RWPE1 (cell line): ENCODE measurements around the gene EDIL3.

Experiments used
- CTCF ChIA-PET: fragments of 350-600 bp; sonication (Branson Sonifier 250); formaldehyde crosslinking; extraction: SDS; loops from one replicate; lab custom pipeline; 2021; lab: Yijun Ruan, JAX
- POLR2A ChIA-PET: fragments of 400-600 bp; formaldehyde crosslinking; extraction: SDS; loops from one replicate; lab custom pipeline; 2020; ENCODE audit warnings: antibody characterized with exemption; ENCODE audit not compliant: low non-redundant PET; lab: Yijun Ruan, JAX
- DNase-seq: peaks from one replicate; pipeline ENCODE4 v3.0.0; 2012; ENCODE audit warnings: low spot score
- H3K27ac ChIP-seq: fragments of 450-650 bp; 2 replicates; pipeline ENCODE4 v1.5.1; 2017
- TF ChIP-seq, protein P1 (sequence below): fragments of 450-650 bp; conservative IDR thresholded peaks from 2 replicates; pipeline ENCODE4 v1.5.1; 2017; ENCODE audit warnings: low read depth, mild to moderate bottlenecking

The EDIL3 gene

DNA sequence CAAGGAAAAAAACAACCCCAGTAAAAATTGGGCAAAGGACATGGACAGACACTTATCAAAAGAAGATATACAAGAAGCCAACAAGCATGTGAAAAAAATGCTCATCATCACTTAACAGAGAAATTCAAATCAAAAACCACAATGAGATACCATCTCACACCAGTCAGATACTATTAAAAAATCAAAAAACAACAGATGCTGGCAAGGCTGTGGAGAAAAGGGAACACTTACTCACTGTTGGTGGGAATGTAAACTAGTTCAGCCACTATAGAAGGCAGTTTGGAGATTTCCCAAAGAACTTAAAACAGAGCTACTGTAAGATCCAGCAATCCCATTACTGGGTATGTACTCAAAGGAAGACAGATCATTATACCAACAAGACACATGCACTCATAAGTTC lies 157.4 kb downstream of the EDIL3 start:
- ChIA-PET POLR2A (no interaction called here), CTCF (no interaction called here)
- no peak overlapping the region for H3K27ac ChIP-seq
- no peak for DNase-seq
- TF ChIP-seq, protein P1, sequence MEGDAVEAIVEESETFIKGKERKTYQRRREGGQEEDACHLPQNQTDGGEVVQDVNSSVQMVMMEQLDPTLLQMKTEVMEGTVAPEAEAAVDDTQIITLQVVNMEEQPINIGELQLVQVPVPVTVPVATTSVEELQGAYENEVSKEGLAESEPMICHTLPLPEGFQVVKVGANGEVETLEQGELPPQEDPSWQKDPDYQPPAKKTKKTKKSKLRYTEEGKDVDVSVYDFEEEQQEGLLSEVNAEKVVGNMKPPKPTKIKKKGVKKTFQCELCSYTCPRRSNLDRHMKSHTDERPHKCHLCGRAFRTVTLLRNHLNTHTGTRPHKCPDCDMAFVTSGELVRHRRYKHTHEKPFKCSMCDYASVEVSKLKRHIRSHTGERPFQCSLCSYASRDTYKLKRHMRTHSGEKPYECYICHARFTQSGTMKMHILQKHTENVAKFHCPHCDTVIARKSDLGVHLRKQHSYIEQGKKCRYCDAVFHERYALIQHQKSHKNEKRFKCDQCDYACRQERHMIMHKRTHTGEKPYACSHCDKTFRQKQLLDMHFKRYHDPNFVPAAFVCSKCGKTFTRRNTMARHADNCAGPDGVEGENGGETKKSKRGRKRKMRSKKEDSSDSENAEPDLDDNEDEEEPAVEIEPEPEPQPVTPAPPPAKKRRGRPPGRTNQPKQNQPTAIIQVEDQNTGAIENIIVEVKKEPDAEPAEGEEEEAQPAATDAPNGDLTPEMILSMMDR = no peak

DNA sequence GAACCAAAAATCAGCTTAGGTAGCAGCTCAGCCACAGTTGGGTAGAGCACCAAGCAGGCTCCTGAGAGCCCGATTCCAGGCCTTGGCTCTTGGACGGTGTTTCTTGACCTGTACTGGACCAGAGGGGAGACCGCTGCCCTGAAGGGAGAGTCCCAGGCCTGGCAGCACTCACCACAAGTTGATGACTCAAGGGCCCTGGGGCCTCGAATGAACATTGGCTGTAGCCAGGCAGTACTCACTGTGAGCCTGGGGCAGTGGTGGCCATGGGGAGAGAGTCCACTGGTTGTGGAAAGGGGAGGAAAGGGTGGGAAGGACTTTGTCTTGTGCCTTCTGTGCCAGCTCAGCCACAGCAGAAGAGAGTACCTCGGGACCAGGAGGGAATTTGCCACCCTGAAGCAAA lies 166.1 kb downstream of the EDIL3 start:
- no peak for DNase-seq
- POLR2A ChIA-PET = no interaction called here
- no peak overlapping the region for H3K27ac ChIP-seq
- TF ChIP-seq, protein P1 = no peak
- CTCF ChIA-PET = no interaction called here

DNA sequence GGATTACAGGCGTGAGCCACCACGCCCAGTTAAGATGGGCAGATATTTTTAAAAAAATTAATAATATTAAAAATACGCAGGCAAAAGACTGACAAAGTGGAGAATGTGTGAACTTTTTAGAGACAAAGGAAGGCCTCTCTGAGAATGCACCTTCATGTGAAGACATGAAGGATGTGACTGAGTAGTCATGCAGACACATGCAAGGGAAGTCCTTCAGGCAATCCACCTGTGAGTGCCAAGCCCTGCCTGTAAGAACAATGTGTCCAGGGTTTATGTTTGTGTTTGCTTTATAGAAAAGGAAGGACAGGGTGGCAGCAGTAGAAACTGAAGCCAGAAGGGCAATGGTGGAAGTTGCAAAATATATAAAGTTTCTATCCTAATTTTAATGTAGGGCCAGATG lies 169.2 kb downstream of the EDIL3 start:
- ChIA-PET CTCF (no interaction called here), POLR2A (no interaction called here)
- no peak overlapping the region for H3K27ac ChIP-seq
- peak; percentile 4 for DNase-seq
- TF ChIP-seq, protein P1 = no peak

DNA sequence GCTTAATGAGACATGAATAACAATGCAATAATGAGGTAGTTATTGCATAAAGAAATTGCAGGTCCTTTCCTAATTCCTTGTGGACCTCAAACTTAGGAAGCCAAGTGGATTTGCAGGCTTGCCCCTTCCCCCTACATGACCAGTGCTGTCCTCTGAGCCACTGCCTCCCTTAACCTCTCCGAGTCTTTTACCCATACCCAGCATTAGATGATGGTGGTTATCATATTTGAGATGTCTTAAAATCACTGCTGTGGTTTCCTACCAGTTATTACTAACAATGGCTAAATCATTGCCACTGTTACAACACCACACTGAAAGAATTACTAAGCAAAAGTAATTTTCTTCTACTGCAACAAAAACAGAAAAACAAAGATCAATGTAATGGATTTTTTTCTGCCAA lies 170.8 kb downstream of the EDIL3 start:
- no peak for DNase-seq
- CTCF ChIA-PET = no interaction called here
- TF ChIP-seq, protein P1 = no peak
- POLR2A ChIA-PET = no interaction called here
- H3K27ac ChIP-seq = no peak overlapping the region

DNA sequence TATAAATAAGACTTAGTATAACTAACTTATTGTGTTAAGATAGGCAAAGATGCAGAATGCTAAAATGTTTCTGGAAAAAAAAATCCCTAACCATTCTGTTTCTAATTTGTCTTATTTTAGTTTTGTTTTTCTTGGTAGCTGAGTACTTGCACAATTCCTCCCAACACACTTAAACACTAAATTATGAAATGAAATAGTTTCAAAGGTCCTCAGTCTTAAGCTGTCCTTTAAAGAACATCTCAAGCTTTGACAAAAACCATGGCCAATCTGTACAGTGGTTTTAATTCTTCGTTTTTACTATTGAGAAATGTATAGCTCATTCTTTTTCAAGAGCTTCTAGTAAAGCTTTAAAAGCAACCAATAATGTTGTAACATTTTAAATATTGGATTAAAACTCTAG lies 171.5 kb downstream of the EDIL3 start:
- CTCF ChIA-PET = interaction anchor here (0.6 kb wide), 1 partner anchor 502 kb away, joined by 8 read pairs; no protein-coding TSS in a partner anchor
- H3K27ac ChIP-seq = no peak overlapping the region
- TF ChIP-seq, protein P1 = no peak
- DNase-seq = no peak
- POLR2A ChIA-PET = no interaction called here

DNA sequence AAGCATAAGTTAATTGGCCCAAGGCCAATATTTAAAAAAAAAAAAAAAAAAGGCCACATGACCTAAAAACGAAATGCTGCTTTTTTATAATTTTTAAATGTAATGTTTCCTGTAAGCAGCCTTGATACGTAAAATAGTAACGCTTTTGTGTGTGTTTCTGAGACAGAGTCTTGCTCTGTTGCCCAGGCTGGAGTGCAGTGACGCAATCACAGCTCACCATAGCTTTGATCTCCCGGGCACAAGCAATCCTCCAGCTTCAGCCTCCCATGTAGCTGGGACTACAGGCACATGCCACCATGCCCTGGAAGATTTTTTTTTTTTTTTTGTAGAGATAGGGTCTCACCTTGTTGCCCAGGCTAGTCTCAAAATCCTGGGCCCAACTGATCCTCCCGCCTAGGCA lies 179.9 kb downstream of the EDIL3 start:
- TF ChIP-seq, protein P1 = no peak
- CTCF ChIA-PET = no interaction called here
- DNase-seq = no peak
- POLR2A ChIA-PET = no interaction called here
- no peak overlapping the region for H3K27ac ChIP-seq

DNA sequence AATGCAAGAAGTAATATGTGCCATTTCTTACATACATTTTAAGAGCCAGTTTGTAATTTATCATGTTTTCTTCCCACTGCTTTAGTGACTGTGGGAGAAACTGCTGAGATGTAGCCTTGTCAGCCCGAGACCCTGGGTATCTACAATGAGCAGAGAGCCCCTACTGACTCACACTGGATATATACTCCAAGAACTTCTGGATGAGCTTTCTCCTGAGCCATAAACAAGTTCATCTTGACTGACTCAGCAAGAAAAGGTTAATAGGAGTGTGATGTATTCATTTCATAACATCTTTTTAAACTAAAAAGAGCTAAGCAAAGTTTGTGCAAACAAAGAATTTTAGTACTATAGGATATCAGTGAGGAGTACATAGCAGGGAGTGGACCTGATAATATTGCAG lies 182.5 kb downstream of the EDIL3 start:
- TF ChIP-seq, protein P1 = no peak
- POLR2A ChIA-PET = no interaction called here
- CTCF ChIA-PET = no interaction called here
- no peak for DNase-seq
- no peak overlapping the region for H3K27ac ChIP-seq
